Measurements from ENCODE around the gene COLEC12. TPM values are rescaled to one million over a fixed set of nuclear protein-coding genes. Genes with fewer than 3 reads are reported as not detected.

The COLEC12 gene
- total RNA-seq, 2 experiments from 2014 or later = not detected

GRCh38 chr18:434410-434809 is 66.1 kb downstream of the COLEC12 start:
- DNase-seq (no peak), ATAC-seq (ENCODE audit: poor library complexity) (no peak)
- Mint-ChIP-seq H3K4me3 (no peak overlapping the region), H3K9me3 (no peaks in the 10 kb centered on the region), H3K4me1 (ENCODE audit: low read depth) (no peaks in the 10 kb centered on the region), H3K27ac (no peak overlapping the region), H3K36me3 (ENCODE audit: low read depth) (no peaks in the 10 kb centered on the region), H3K27me3 (peaks cover 15% of the 10 kb centered on the region)
- no peak for TF ChIP-seq CTCF (IDR thresholded peaks at IDR 0.05)
- H3K27ac ChIP-seq (ENCODE audit: low read depth in 1 of 2, low read length in 2 of 2) = no peak overlapping the region
- no peaks in the 10 kb centered on the region for H3K36me3 ChIP-seq (ENCODE audit: insufficient read depth, low read length)
- ChIA-PET CTCF (no interaction called here), POLR2A (no interaction called here)
- no peak overlapping the region for H3K4me3 ChIP-seq (ENCODE audit: low read length)
- no peaks in the 10 kb centered on the region for H3K4me1 ChIP-seq (ENCODE audit: insufficient read depth, low read length)
- intact Hi-C loops (cut with DNase I, micrococcal nuclease) = no loop called here
- peaks cover 0 to 3% of the 10 kb centered on the region in 2 experiments for H3K27me3 ChIP-seq (ENCODE audit: control insufficient read depth in 1 of 2, insufficient read depth in 2 of 2, low read length in 2 of 2)
- no peaks in the 10 kb centered on the region for H3K9me3 ChIP-seq (ENCODE audit: control insufficient read depth in 1 of 2, insufficient read depth in 1 of 2, low read length in 2 of 2)

GRCh38 chr18:433960-434359 is 66.5 kb downstream of the COLEC12 start:
- no peak overlapping the region for H3K27ac ChIP-seq (ENCODE audit: low read depth in 1 of 2, low read length in 2 of 2)
- Mint-ChIP-seq H3K4me1 (ENCODE audit: low read depth) (no peaks in the 10 kb centered on the region), H3K27me3 (peaks cover 15% of the 10 kb centered on the region), H3K4me3 (no peak overlapping the region), H3K9me3 (no peaks in the 10 kb centered on the region), H3K27ac (no peak overlapping the region), H3K36me3 (ENCODE audit: low read depth) (no peaks in the 10 kb centered on the region)
- H3K4me3 ChIP-seq (ENCODE audit: low read length) = no peak overlapping the region
- H3K9me3 ChIP-seq (ENCODE audit: control insufficient read depth in 1 of 2, insufficient read depth in 1 of 2, low read length in 2 of 2) = no peaks in the 10 kb centered on the region
- intact Hi-C loops (cut with DNase I, micrococcal nuclease) = no loop called here
- POLR2A ChIA-PET = no interaction called here
- CTCF ChIA-PET = no interaction called here
- H3K36me3 ChIP-seq (ENCODE audit: insufficient read depth, low read length) = no peaks in the 10 kb centered on the region
- ATAC-seq (ENCODE audit: poor library complexity) = no peak
- H3K27me3 ChIP-seq (ENCODE audit: control insufficient read depth in 1 of 2, insufficient read depth in 2 of 2, low read length in 2 of 2) = peaks cover 0 to 3% of the 10 kb centered on the region in 2 experiments
- no peaks in the 10 kb centered on the region for H3K4me1 ChIP-seq (ENCODE audit: insufficient read depth, low read length)
- TF ChIP-seq CTCF (IDR thresholded peaks at IDR 0.05) = no peak
- no peak for DNase-seq

GRCh38 chr18:433298-433697 is 67.2 kb downstream of the COLEC12 start:
- H3K36me3 ChIP-seq (ENCODE audit: insufficient read depth, low read length) = no peaks in the 10 kb centered on the region
- no peaks in the 10 kb centered on the region for H3K4me1 ChIP-seq (ENCODE audit: insufficient read depth, low read length)
- H3K9me3 ChIP-seq (ENCODE audit: control insufficient read depth in 1 of 2, insufficient read depth in 1 of 2, low read length in 2 of 2) = no peaks in the 10 kb centered on the region
- peaks cover 0 to 3% of the 10 kb centered on the region in 2 experiments for H3K27me3 ChIP-seq (ENCODE audit: control insufficient read depth in 1 of 2, insufficient read depth in 2 of 2, low read length in 2 of 2)
- no peaks in the 10 kb centered on the region for H3K4me1 Mint-ChIP-seq (ENCODE audit: low read depth)
- CTCF ChIA-PET = no interaction called here
- no peaks in the 10 kb centered on the region for H3K36me3 Mint-ChIP-seq (ENCODE audit: low read depth)
- H3K4me3 ChIP-seq (ENCODE audit: low read length) = no peak overlapping the region
- no peak overlapping the region for H3K4me3 Mint-ChIP-seq
- ATAC-seq (ENCODE audit: poor library complexity) = no peak
- DNase-seq = no peak
- no peak overlapping the region for H3K27ac Mint-ChIP-seq
- POLR2A ChIA-PET = no interaction called here
- H3K9me3 Mint-ChIP-seq = no peaks in the 10 kb centered on the region
- intact Hi-C loops (cut with DNase I, micrococcal nuclease) = no loop called here
- H3K27ac ChIP-seq (ENCODE audit: low read depth in 1 of 2, low read length in 2 of 2) = no peak overlapping the region
- TF ChIP-seq CTCF (IDR thresholded peaks at IDR 0.05) = no peak
- peaks cover 15% of the 10 kb centered on the region for H3K27me3 Mint-ChIP-seq

Measured in CD4-positive, alpha-beta T cell (primary cell).